HG02852 (cell line): Measurements from ENCODE around the gene CPA4.
"Not testable (repeated sequence)": the region's sequence is repeated elsewhere in the genome, so short reads cannot be mapped to it uniquely, and the experiment has no call there.

Experiments used
- ATAC-seq: cut with Tn5 transposase; IDR thresholded peaks from one replicate; pipeline ENCODE4 v1.9.1; 2021; ENCODE audit warnings: mild to moderate bottlenecking, moderate library complexity; ENCODE audit not compliant: unreplicated experiment

Gene CPA4

DNA sequence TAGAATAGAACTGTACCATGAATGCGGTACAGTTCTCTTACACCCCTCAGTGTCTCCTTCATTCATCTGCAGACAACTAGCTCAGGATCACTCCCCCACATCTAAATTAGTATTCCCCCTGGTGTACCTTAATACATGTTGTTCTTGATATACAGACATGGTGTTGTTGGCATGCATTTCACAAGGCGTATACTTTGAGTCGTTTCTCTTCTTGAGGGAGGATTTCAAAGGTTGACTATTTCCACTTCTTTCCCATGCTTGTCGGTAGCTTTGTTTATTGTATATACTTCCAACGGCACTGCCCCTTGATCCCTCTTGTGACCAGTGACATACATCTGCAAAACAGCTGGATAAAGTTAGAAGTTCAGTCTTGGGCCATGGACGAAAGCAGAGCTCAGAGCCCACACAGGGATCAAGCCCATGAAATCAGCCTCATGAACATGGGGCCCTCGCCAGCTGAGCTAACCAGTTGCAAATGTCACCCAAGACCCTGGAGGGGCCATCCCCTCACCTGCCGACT is 8.6 kb downstream of the CPA4 start:
- no peak for ATAC-seq

DNA sequence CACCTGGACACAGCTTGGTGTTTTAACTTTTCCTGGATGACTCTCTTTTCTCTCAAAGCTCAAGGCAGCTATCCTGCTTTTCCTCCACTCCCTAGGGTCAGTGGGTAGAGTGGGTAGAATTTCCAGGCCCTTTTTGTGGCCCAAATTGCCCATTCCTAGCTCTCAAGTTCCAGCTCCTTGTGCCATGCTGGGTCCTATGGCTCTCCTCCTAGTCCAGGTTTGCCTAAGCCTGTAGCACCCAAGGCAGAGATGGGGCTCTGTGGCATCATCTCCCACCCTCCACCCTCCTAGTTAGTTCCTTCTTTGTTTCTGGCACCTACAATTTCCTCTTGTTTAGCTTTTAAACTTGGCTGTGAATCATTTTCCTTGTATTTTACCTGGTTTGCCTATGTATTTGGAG is 9.7 kb downstream of the CPA4 start:
- no peak for ATAC-seq

- no peak for ATAC-seq
Measured at GRCh38 chr7:130303127-130303526, 10.2 kb downstream of the CPA4 start.

GRCh38 chr7:130303551-130303950 is 10.6 kb downstream of the CPA4 start:
- no peak for ATAC-seq

GRCh38 chr7:130303982-130304381 is 11.0 kb downstream of the CPA4 start:
- no peak for ATAC-seq

GRCh38 chr7:130304878-130305277 is 11.9 kb downstream of the CPA4 start:
- ATAC-seq, result no peak

GRCh38 chr7:130305433-130306042 is 12.6 kb downstream of the CPA4 start:
- no peak for ATAC-seq

DNA sequence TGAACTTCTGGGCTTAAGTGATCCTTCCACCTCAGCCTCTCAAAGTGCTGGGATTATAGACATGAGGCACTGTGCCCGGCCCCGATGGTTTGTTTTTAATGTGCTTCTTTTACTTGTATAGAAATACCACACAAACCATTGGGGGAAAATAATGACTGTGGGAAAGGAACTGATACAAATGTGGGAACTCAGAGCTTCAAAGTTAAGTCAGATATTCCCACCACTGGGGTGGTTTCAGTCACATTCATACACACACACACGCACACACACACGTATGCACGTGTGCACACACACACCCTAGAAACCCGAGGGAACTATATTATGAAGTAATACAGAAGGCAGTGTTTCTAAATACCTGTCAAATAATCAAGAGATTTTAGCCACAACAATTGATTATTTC is 17.0 kb downstream of the CPA4 start:
- no peak for ATAC-seq

- ATAC-seq, result no peak
Measured at GRCh38 chr7:130314305-130314704, 21.3 kb downstream of the CPA4 start.

DNA sequence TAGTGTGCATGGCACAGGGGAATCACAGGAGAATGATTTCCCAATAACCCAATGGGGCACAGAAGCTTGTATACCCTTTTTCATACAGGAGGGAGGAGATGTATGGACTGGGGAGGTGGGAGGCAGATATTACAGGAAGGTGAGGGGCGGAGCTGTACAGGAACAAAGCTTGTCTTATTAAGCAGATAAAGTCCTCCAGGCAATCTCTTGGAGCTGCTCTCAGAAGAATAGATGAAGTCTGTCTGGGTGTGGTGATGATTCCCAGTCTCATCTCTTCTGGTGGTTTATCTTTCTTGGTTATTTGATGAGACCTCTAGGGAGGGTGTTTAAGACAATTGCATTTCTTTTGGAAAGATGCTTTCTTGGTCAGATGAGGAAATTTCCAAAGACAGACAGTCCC is 26.6 kb downstream of the CPA4 start:
- no peak for ATAC-seq

DNA sequence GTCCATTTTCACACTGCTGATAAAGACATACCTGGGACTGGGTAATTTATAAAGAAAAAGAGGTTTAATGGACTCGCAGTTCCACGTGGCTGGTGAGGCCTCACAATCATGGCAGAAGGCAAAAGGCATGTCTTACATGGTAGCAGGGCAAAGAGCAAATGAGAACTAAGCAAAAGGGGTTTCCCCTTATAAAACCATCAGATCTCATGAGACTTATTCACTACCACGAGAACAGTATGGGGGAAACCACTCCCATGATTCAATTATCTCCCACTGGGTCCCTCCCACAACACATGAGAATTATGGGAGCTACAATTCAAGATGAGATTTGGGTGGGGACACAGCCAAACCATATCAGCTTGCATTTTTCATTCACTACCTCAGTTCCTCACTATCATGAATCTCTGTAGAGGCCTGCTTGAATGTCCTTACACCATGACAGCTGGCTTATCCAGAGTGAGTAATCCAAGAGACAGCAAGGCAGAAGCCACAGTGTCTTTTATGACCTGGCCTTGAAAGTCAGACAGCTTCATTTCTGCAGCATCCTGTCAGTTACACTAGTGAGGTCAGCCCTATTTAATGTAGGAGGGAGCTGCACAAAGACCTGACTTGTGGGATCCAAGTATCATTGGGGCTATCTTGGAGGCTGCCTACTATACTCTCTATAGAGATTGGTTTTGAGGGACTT is 28.7 kb downstream of the CPA4 start:
- not testable (repeated sequence) for ATAC-seq

- no peak for ATAC-seq
Measured at GRCh38 chr7:130322615-130323014, 29.7 kb downstream of the CPA4 start.

DNA sequence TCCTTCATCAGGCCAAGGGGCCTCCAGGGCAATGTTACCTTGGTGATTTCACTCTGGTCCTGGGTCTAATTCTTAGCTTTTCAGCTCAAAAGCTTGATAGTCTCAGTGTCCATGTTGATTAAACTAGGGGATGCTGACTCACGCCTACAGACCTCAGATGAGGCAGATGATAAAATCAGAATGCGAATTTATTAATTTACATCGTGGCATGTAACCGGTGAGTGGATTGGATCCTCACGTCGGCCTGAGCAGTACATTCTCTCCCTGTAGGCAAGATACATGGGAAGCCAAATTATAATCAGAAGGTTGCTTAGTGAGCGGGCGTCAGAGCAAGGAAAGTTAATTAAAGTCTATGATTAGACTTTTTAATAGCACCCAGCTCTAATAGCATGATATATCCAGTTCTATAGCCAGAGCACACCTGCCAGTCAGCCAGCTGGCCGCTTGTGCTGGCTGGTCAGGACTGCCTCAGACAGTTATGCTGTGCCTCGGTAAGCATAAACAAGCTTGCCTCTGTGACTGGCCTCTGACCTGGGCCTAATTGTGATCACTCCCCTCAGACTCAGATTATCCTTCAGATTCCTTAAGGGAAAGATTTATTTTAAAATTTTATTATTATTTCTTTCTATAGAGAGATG is 31.5 kb downstream of the CPA4 start:
- no peak for ATAC-seq

GRCh38 chr7:130329681-130330080 is 36.7 kb downstream of the CPA4 start:
- no peak for ATAC-seq

GRCh38 chr7:130332259-130333053 is 39.5 kb downstream of the CPA4 start:
- ATAC-seq, result no peak

GRCh38 chr7:130333832-130334231 is 40.9 kb downstream of the CPA4 start:
- no peak for ATAC-seq

- ATAC-seq, result no peak
Measured at GRCh38 chr7:130334274-130334673, 41.3 kb downstream of the CPA4 start.

DNA sequence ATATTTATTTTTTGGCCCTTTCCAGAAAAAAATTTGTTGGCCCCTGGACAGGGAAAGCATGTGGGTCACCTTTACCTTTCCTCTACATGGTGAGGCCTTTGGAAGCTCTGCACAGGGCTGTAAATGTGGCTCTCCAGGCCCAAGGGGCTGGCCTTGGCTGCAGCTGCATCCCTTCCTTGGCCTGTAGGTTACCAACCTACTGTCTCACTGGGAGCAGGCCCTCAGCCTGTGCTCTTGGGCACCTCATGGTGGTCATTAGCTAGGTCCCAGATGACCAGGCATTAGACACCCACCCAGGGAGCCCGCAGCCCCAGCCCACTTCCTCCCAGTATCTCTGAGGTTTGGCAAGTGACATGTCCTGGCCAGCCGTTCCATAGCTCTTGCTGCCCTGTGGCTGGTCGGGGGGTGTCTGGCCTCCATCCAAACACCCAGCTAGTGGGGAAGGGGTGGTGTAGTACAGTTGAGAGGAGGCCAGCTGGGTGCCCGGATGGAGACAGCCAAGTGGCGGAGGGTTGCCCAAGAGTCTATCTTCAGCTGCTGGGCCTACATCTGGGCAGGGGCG is 44.5 kb downstream of the CPA4 start:
- ATAC-seq, result no peak

- no peak for ATAC-seq
Measured at GRCh38 chr7:130338233-130338632, 45.3 kb downstream of the CPA4 start.

DNA sequence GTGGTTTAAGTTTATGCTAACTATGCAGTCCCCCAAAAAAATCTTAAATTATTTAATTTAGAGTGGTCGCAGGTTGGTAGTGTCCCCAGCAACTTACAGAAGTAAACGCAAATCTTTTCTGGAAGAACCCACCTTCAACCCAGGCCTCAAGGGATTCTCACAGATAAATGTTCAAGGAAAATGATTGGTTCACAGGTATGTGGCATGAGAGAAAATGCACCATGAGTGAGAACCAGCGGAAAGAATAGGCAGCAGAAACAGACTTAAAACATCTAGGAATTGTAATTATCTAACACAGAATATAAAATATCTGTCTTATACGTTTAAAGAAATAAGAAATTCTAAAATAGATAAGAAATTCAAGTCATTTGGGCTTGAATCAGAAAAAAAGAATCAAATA is 48.9 kb downstream of the CPA4 start:
- no peak for ATAC-seq
